Esophagus (tissue), 2 donors: ENCODE results near the gene IPPK. TPM values are rescaled to one million over a fixed set of nuclear protein-coding genes. Genes with fewer than 3 reads are reported as not detected.

Experiments used
- H3K27ac ChIP-seq, 2 donors: one replicate each; pipeline ENCODE4 v1.5.1; 2013; ENCODE audit warnings: low read depth in 2 of 2, mild to moderate bottlenecking in 2 of 2, inconsistent platforms in 1 of 2, low read length in 1 of 2, moderate library complexity in 1 of 2
- H3K27me3 ChIP-seq, 2 donors: one replicate each; pipeline ENCODE4 v1.6.1; 2013; ENCODE audit warnings: low read length in 2 of 2, control low read depth in 1 of 2, mild to moderate bottlenecking in 1 of 2; ENCODE audit not compliant: insufficient read depth in 2 of 2, control insufficient read depth in 1 of 2
- H3K36me3 ChIP-seq, 2 donors: one replicate each; pipeline ENCODE4 v1.6.1; 2013; ENCODE audit warnings: low read length in 1 of 2; ENCODE audit not compliant: control insufficient read depth in 2 of 2, insufficient read depth in 2 of 2
- H3K4me1 ChIP-seq, 2 donors: one replicate each; pipeline ENCODE4 v1.6.1; 2013; ENCODE audit warnings: low read length in 1 of 2; ENCODE audit not compliant: control insufficient read depth in 2 of 2, insufficient read depth in 2 of 2
- H3K4me3 ChIP-seq, 2 donors: one replicate each; pipeline ENCODE4 v1.5.1; 2013; ENCODE audit warnings: low read length in 2 of 2, mild to moderate bottlenecking in 2 of 2, low read depth in 1 of 2, moderate library complexity in 1 of 2
- H3K9me3 ChIP-seq, 2 donors: one replicate each; pipeline ENCODE4 v1.6.1; 2013; ENCODE audit warnings: mild to moderate bottlenecking in 2 of 2, low read depth in 1 of 2, low read length in 1 of 2, moderate library complexity in 1 of 2; ENCODE audit not compliant: control insufficient read depth in 2 of 2, insufficient read depth in 1 of 2
- WGBS, 2 donors: extraction: QIAGEN DNeasy Blood & Tissue Kit; methylation state at CpG; one replicate each; pipeline ENCODE4 v1.1.7; 2013; 5-methylcytosine and 5-hydroxymethylcytosine counted together
- polyA plus RNA-seq, 2 donors: library from polyadenylated mRNA; stranded (reverse); fragments of 200-250 nt; gene quantifications; one replicate each; pipeline ENCODE4 v1.2.3, GENCODE V29; 2013
- donor health status: healthy with polysubstance abuse.
- donor health status: Bipolar disorder and iron deficiency.

The IPPK gene
- polyA plus RNA-seq, 2 donors: 18.7 to 41.1 TPM

- Histone ChIP-seq H3K9me3 (no peaks in the 10 kb centered on the region), H3K27me3 (no peaks in the 10 kb centered on the region), H3K4me1 (peaks cover 0 to 3% of the 10 kb centered on the region in 2 donors), H3K4me3 (no peak overlapping the region), H3K27ac (no peak overlapping the region), H3K36me3 (peaks cover 16 to 48% of the 10 kb centered on the region in 2 donors)
- WGBS, 2 donors: 93 to 94% methylated on average over 8 of the region's 8 CpGs
Observed at GRCh38 chr9:92642041-92642451, 27.9 kb downstream of the IPPK start.

- peaks cover 16 to 50% of the 10 kb centered on the region in 2 donors for H3K36me3 ChIP-seq
- peaks cover 0 to 3% of the 10 kb centered on the region in 2 donors for H3K4me1 ChIP-seq
- H3K9me3 ChIP-seq: no peaks in the 10 kb centered on the region
- 85 to 86% methylated on average over 20 of the region's 20 CpGs for WGBS, 2 donors
- no peak overlapping the region for H3K27ac ChIP-seq
- H3K4me3 ChIP-seq: no peak overlapping the region
- H3K27me3 ChIP-seq: no peaks in the 10 kb centered on the region
Observed at GRCh38 chr9:92641092-92641809, 28.7 kb downstream of the IPPK start.

- no peaks in the 10 kb centered on the region for H3K9me3 ChIP-seq
- H3K27me3 ChIP-seq: no peaks in the 10 kb centered on the region
- H3K27ac ChIP-seq: no peak overlapping the region
- no peak overlapping the region for H3K4me3 ChIP-seq
- WGBS, 2 donors: 86 to 90% methylated on average over 8 of the region's 8 CpGs
- peaks cover 0 to 3% of the 10 kb centered on the region in 2 donors for H3K4me1 ChIP-seq
- peaks cover 16 to 55% of the 10 kb centered on the region in 2 donors for H3K36me3 ChIP-seq
Observed at GRCh38 chr9:92640398-92641091, 29.4 kb downstream of the IPPK start.

DNA sequence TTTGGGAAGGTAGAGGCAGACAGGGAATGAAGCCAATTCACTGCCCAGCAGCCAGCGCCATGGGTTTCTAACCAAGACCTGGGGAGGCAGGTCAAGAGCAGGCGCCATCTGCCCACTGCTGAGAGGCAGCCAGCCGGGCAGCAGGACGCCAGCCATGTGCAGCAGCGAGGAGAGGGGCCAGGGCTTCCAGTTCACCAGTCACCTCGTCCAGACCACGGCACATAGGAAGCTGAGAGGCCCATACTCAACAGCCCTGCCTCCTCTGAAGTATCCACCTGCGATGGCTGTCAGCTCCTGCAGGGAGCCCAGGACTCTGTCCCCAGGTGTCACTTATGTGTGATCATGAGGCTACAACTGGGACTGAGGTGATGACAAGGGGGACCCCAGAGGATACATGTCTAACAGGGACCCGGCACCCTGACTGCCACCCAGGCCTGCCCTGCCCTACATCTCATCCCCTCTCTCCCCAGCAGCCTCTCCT, 30.1 kb downstream of the IPPK start:
- H3K4me3 ChIP-seq: no peak overlapping the region
- H3K27ac ChIP-seq: no peak overlapping the region
- no peaks in the 10 kb centered on the region for H3K9me3 ChIP-seq
- H3K4me1 ChIP-seq: peaks cover 0 to 3% of the 10 kb centered on the region in 2 donors
- peaks cover 16 to 61% of the 10 kb centered on the region in 2 donors for H3K36me3 ChIP-seq
- 88 to 89% methylated on average over 9 of the region's 9 CpGs for WGBS, 2 donors
- no peaks in the 10 kb centered on the region for H3K27me3 ChIP-seq

DNA sequence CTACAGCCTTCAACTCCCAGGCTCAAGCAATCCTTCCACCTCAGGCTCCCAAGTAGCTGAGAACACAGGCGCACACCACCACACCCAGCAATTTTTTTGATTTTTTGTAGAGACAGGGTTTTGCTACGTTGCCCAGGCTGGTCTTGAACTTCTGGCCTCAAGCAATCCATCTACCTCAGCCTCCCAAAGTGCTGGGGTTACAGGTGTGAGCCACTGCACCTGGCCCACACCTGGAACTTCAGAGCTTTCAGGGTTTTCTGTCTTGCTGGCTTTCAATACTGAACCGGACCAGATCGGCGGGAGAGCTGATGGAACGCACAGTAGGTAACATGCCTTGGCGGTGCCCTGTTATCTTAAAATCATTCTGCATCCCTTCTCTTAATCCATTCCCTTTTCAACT, 30.8 kb downstream of the IPPK start:
- Histone ChIP-seq H3K4me1 (peaks cover 0 to 3% of the 10 kb centered on the region in 2 donors), H3K27me3 (no peaks in the 10 kb centered on the region), H3K4me3 (no peak overlapping the region), H3K9me3 (no peaks in the 10 kb centered on the region), H3K36me3 (peaks cover 16 to 66% of the 10 kb centered on the region in 2 donors), H3K27ac (no peak overlapping the region)
- WGBS, 2 donors: 92 to 96% methylated on average over 7 of the region's 7 CpGs

DNA sequence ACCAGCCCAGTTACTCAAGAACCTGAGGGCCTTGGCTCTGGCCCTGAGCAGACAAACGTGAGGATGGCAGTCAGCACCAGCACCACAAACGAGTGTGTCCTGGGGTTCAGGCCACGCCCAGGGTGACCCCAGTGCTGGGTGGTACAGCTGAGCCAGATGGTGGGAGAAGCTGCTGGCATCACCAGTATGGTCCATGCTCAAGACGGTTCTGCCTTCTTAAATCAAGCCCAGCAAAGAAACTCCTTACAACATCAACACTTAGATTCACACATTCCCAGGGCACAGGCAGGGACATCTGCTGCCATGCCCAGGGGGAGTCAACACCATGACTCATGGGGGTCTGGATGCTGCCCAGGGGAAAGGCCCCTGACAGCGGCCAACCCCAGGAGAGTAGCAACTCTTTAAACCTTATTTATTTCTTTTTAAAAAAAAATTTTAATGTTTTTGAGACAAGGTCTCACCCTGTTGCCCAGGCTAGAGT, 31.3 kb downstream of the IPPK start:
- 75 to 80% methylated on average over 5 of the region's 5 CpGs for WGBS, 2 donors
- no peaks in the 10 kb centered on the region for H3K9me3 ChIP-seq
- H3K27ac ChIP-seq: no peak overlapping the region
- peaks cover 0 to 3% of the 10 kb centered on the region in 2 donors for H3K4me1 ChIP-seq
- H3K36me3 ChIP-seq: peaks cover 19 to 69% of the 10 kb centered on the region in 2 donors
- no peaks in the 10 kb centered on the region for H3K27me3 ChIP-seq
- no peak overlapping the region for H3K4me3 ChIP-seq

GRCh38 chr9:92637886-92638620, 31.9 kb downstream of the IPPK start:
- H3K4me1 ChIP-seq: peaks cover 0 to 3% of the 10 kb centered on the region in 2 donors
- H3K4me3 ChIP-seq: no peak overlapping the region
- H3K9me3 ChIP-seq: no peaks in the 10 kb centered on the region
- H3K27me3 ChIP-seq: no peaks in the 10 kb centered on the region
- 93 to 95% methylated on average over 25 to 26 of the region's 26 CpGs for WGBS, 2 donors
- no peak overlapping the region for H3K27ac ChIP-seq
- H3K36me3 ChIP-seq: peaks cover 19 to 70% of the 10 kb centered on the region in 2 donors

GRCh38 chr9:92637326-92637725, 32.6 kb downstream of the IPPK start:
- Histone ChIP-seq H3K4me1 (peaks cover 0 to 3% of the 10 kb centered on the region in 2 donors), H3K27me3 (no peaks in the 10 kb centered on the region), H3K27ac (no peak overlapping the region), H3K36me3 (peaks cover 19 to 68% of the 10 kb centered on the region in 2 donors), H3K9me3 (no peaks in the 10 kb centered on the region), H3K4me3 (no peak overlapping the region)
- WGBS, 2 donors: 82 to 89% methylated on average over 7 of the region's 7 CpGs

GRCh38 chr9:92636627-92637026, 33.3 kb downstream of the IPPK start:
- Histone ChIP-seq H3K36me3 (peaks cover 22 to 66% of the 10 kb centered on the region in 2 donors), H3K9me3 (no peaks in the 10 kb centered on the region), H3K4me3 (no peak overlapping the region), H3K27me3 (no peaks in the 10 kb centered on the region), H3K4me1 (peaks cover 0 to 3% of the 10 kb centered on the region in 2 donors), H3K27ac (no peak overlapping the region)
- 82 to 86% methylated on average over 3 of the region's 3 CpGs for WGBS, 2 donors
